Measurements from ENCODE around the gene RIMS4.

Gene RIMS4

GRCh38 chr20:44704551-44704971 lies 105.8 kb downstream of the RIMS4 start:
- Histone ChIP-seq H3K9ac (ENCODE audit: low read depth, low read length, poor library complexity, severe bottlenecking) (no peak overlapping the region), H3F3A (ENCODE audit: low read depth) (no peaks in the 10 kb centered on the region), H3K36me3 (ENCODE audit: insufficient read depth, low read length) (no peaks in the 10 kb centered on the region), H3K4me1 (ENCODE audit: insufficient read depth, low read length, poor library complexity, severe bottlenecking) (peaks cover 26% of the 10 kb centered on the region), H3K79me2 (ENCODE audit: insufficient read depth, low read length) (no peaks in the 10 kb centered on the region), H3K4me2 (ENCODE audit: low read depth, low read length, poor library complexity, severe bottlenecking) (no peak overlapping the region), H4K20me1 (ENCODE audit: insufficient read depth, low read length, poor library complexity, severe bottlenecking) (no peaks in the 10 kb centered on the region), H3K27me3 (ENCODE audit: insufficient read depth, low read length, poor library complexity, severe bottlenecking) (no peaks in the 10 kb centered on the region), H3K9me3 (ENCODE audit: insufficient read depth, low read depth, low read length) (no peaks in the 10 kb centered on the region), H2AFZ (ENCODE audit: low read length) (no peak overlapping the region), H3K4me3 (ENCODE audit: low read length, poor library complexity, severe bottlenecking) (no peak overlapping the region), H3K9me2 (replicated peaks; ENCODE audit: low read depth, low read length) (no peaks in the 10 kb centered on the region)
- no peak for TF ChIP-seq EZH2phosphoT487 (IDR thresholded peaks at IDR 0.05; ENCODE audit: borderline replicate concordance)
- no peak for TF ChIP-seq CTCF (conservative IDR thresholded peaks at IDR 0.05; ENCODE audit: low read length)

- H3K27me3 ChIP-seq (ENCODE audit: insufficient read depth, low read length, poor library complexity, severe bottlenecking) = no peaks in the 10 kb centered on the region
- no peaks in the 10 kb centered on the region for H3K9me2 ChIP-seq (replicated peaks; ENCODE audit: low read depth, low read length)
- peaks cover 26% of the 10 kb centered on the region for H3K4me1 ChIP-seq (ENCODE audit: insufficient read depth, low read length, poor library complexity, severe bottlenecking)
- TF ChIP-seq CTCF (conservative IDR thresholded peaks at IDR 0.05; ENCODE audit: low read length) (no peak), EZH2phosphoT487 (IDR thresholded peaks at IDR 0.05; ENCODE audit: borderline replicate concordance) (no peak)
- H3K79me2 ChIP-seq (ENCODE audit: insufficient read depth, low read length) = no peaks in the 10 kb centered on the region
- no peak overlapping the region for H3K9ac ChIP-seq (ENCODE audit: low read depth, low read length, poor library complexity, severe bottlenecking)
- H3K4me2 ChIP-seq (ENCODE audit: low read depth, low read length, poor library complexity, severe bottlenecking) = no peak overlapping the region
- no peaks in the 10 kb centered on the region for H3K9me3 ChIP-seq (ENCODE audit: insufficient read depth, low read depth, low read length)
- no peaks in the 10 kb centered on the region for H3F3A ChIP-seq (ENCODE audit: low read depth)
- no peak overlapping the region for H2AFZ ChIP-seq (ENCODE audit: low read length)
- no peaks in the 10 kb centered on the region for H3K36me3 ChIP-seq (ENCODE audit: insufficient read depth, low read length)
- H4K20me1 ChIP-seq (ENCODE audit: insufficient read depth, low read length, poor library complexity, severe bottlenecking) = no peaks in the 10 kb centered on the region
- H3K4me3 ChIP-seq (ENCODE audit: low read length, poor library complexity, severe bottlenecking) = no peak overlapping the region
These were observed 106.3 kb downstream of the RIMS4 start for GRCh38 chr20:44703956-44704488.

GRCh38 chr20:44703183-44703925 lies 107.0 kb downstream of the RIMS4 start:
- H4K20me1 ChIP-seq (ENCODE audit: insufficient read depth, low read length, poor library complexity, severe bottlenecking) = no peaks in the 10 kb centered on the region

More at GRCh38 chr20:44703183-44703925, 107.0 kb downstream of the RIMS4 start:
- H3K79me2 ChIP-seq (ENCODE audit: insufficient read depth, low read length) = no peaks in the 10 kb centered on the region
- peak overlapping the region; percentile 58 for H3K4me2 ChIP-seq (ENCODE audit: low read depth, low read length, poor library complexity, severe bottlenecking)
- TF ChIP-seq CTCF (conservative IDR thresholded peaks at IDR 0.05; ENCODE audit: low read length) (no peak), EZH2phosphoT487 (IDR thresholded peaks at IDR 0.05; ENCODE audit: borderline replicate concordance) (no peak)
- no peak overlapping the region for H3K9ac ChIP-seq (ENCODE audit: low read depth, low read length, poor library complexity, severe bottlenecking)
- no peak overlapping the region for H3K4me3 ChIP-seq (ENCODE audit: low read length, poor library complexity, severe bottlenecking)
- H3K27me3 ChIP-seq (ENCODE audit: insufficient read depth, low read length, poor library complexity, severe bottlenecking) = no peaks in the 10 kb centered on the region
- H2AFZ ChIP-seq (ENCODE audit: low read length) = no peak overlapping the region
- no peaks in the 10 kb centered on the region for H3F3A ChIP-seq (ENCODE audit: low read depth)
- H3K36me3 ChIP-seq (ENCODE audit: insufficient read depth, low read length) = no peaks in the 10 kb centered on the region
- H3K9me3 ChIP-seq (ENCODE audit: insufficient read depth, low read depth, low read length) = no peaks in the 10 kb centered on the region
- no peaks in the 10 kb centered on the region for H3K9me2 ChIP-seq (replicated peaks; ENCODE audit: low read depth, low read length)
- H3K4me1 ChIP-seq (ENCODE audit: insufficient read depth, low read length, poor library complexity, severe bottlenecking) = peaks cover 26% of the 10 kb centered on the region
